Measurements from ENCODE around the gene GRK4. TPM values are rescaled to one million over a fixed set of nuclear protein-coding genes. Genes with fewer than 3 reads are reported as not detected.

The GRK4 gene
- polyA plus RNA-seq, 1 experiment = 3.7 TPM

DNA sequence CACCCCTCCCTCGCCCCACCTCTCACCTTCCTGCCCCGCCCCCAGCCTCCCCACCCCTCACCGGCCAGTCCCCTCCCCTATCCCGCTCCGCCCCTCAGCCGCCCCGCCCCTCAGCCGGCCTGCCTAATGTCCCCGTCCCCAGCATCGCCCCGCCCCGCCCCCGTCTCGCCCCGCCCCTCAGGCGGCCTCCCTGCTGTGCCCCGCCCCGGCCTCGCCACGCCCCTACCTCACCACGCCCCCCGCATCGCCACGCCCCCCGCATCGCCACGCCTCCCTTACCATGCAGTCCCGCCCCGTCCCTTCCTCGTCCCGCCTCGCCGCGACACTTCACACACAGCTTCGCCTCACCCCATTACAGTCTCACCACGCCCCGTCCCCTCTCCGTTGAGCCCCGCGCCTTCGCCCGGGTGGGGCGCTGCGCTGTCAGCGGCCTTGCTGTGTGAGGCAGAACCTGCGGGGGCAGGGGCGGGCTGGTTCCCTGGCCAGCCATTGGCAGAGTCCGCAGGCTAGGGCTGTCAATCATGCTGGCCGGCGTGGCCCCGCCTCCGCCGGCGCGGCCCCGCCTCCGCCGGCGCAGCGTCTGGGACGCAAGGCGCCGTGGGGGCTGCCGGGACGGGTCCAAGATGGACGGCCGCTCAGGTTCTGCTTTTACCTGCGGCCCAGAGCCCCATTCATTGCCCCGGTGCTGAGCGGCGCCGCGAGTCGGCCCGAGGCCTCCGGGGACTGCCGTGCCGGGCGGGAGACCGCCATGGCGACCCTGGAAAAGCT is 110.9 kb downstream of the GRK4 start, which contains the start of the genes HTT and HTT-AS:
Gene HTT, plus strand, starts transcription at position 604 of the 768 bp plus-strand sequence. Its CDS starts 145 bp downstream, at position 749.
Gene HTT-AS, minus strand, starts transcription at position 461 of the 768 bp plus-strand sequence.
- CTCF ChIA-PET = interaction anchor here (0.6 to 1.2 kb wide), 2 partner anchors 28 to 393 kb away, joined by 3 to 5 read pairs; no protein-coding TSS in a partner anchor

DNA sequence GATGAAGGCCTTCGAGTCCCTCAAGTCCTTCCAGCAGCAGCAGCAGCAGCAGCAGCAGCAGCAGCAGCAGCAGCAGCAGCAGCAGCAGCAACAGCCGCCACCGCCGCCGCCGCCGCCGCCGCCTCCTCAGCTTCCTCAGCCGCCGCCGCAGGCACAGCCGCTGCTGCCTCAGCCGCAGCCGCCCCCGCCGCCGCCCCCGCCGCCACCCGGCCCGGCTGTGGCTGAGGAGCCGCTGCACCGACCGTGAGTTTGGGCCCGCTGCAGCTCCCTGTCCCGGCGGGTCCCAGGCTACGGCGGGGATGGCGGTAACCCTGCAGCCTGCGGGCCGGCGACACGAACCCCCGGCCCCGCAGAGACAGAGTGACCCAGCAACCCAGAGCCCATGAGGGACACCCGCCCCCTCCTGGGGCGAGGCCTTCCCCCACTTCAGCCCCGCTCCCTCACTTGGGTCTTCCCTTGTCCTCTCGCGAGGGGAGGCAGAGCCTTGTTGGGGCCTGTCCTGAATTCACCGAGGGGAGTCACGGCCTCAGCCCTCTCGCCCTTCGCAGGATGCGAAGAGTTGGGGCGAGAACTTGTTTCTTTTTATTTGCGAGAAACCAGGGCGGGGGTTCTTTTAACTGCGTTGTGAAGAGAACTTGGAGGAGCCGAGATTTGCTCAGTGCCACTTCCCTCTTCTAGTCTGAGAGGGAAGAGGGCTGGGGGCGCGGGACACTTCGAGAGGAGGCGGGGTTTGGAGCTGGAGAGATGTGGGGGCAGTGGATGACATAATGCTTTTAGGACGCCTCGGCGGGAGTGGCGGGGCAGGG is 111.7 kb downstream of the GRK4 start:
- DNase-seq (ENCODE audit: low read depth, low spot score) = no peak

More for the DNA sequence above, 110.9 kb downstream of the GRK4 start, which contains the start of the genes HTT and HTT-AS:
- TF ChIP-seq CTCF (IDR thresholded peaks at IDR 0.05; ENCODE audit: low read depth, low read length) = 0 out of 2 replicates have a peak, but pooled peaks have one; percentile 9
- H3K9me3 ChIP-seq (ENCODE audit: control insufficient read depth, insufficient read depth, low read length) = no peaks in the 10 kb centered on the region; the same call in 1 of the 2 replicates
- H3K4me3 ChIP-seq (ENCODE audit: low read depth, low read length) = peak within 1 kb of the TSS; percentile 96
- DNase-seq (ENCODE audit: low read depth, low spot score) = peak; percentile 81
- no peaks in the 10 kb centered on the region for H3K27me3 ChIP-seq (ENCODE audit: control insufficient read depth, insufficient read depth, low read length)
- peak within 1 kb of the TSS; percentile 90 for H3K27ac ChIP-seq (ENCODE audit: low read depth, low read length)
- POLR2A ChIA-PET = no interaction called here

GRCh38 chr4:3075652-3075981 is 112.2 kb downstream of the GRK4 start:
- no peak for DNase-seq (ENCODE audit: low read depth, low spot score)
- H3K4me3 ChIP-seq (ENCODE audit: low read depth, low read length) = peak overlapping the region; percentile 96
- ChIA-PET CTCF (no interaction called here), POLR2A (no interaction called here)
- TF ChIP-seq CTCF (IDR thresholded peaks at IDR 0.05; ENCODE audit: low read depth, low read length) = no peak
- H3K27ac ChIP-seq (ENCODE audit: low read depth, low read length) = no peak overlapping the region
- no peaks in the 10 kb centered on the region for H3K27me3 ChIP-seq (ENCODE audit: control insufficient read depth, insufficient read depth, low read length)
- H3K9me3 ChIP-seq (ENCODE audit: control insufficient read depth, insufficient read depth, low read length) = no peaks in the 10 kb centered on the region; the same call in 1 of the 2 replicates

More for the DNA sequence above, 111.7 kb downstream of the GRK4 start:
- Histone ChIP-seq H3K4me3 (ENCODE audit: low read depth, low read length) (peak overlapping the region; percentile 96), H3K27me3 (ENCODE audit: control insufficient read depth, insufficient read depth, low read length) (no peaks in the 10 kb centered on the region), H3K27ac (ENCODE audit: low read depth, low read length) (peak overlapping the region; percentile 90), H3K9me3 (ENCODE audit: control insufficient read depth, insufficient read depth, low read length) (no peaks in the 10 kb centered on the region; the same call in 1 of the 2 replicates)
- ChIA-PET POLR2A (no interaction called here), CTCF (no interaction called here)
- TF ChIP-seq CTCF (IDR thresholded peaks at IDR 0.05; ENCODE audit: low read depth, low read length) = no peak

GRCh38 chr4:3077796-3078195 is 114.4 kb downstream of the GRK4 start:
- ChIA-PET CTCF (no interaction called here), POLR2A (no interaction called here)
- Histone ChIP-seq H3K27ac (ENCODE audit: low read depth, low read length) (no peak overlapping the region), H3K27me3 (ENCODE audit: control insufficient read depth, insufficient read depth, low read length) (no peaks in the 10 kb centered on the region), H3K9me3 (ENCODE audit: control insufficient read depth, insufficient read depth, low read length) (no peaks in the 10 kb centered on the region; the same call in 1 of the 2 replicates), H3K4me3 (ENCODE audit: low read depth, low read length) (no peak overlapping the region)
- no peak for TF ChIP-seq CTCF (IDR thresholded peaks at IDR 0.05; ENCODE audit: low read depth, low read length)
- DNase-seq (ENCODE audit: low read depth, low spot score) = no peak

Measured in AG04450 (cell line).